Heart left ventricle (tissue), 16 donors: ENCODE measurements around the gene MAP4K4. TPM values are rescaled to one million over a fixed set of nuclear protein-coding genes. Genes with fewer than 3 reads are reported as not detected.

Experiments used
- ATAC-seq, 4 donors: fragments of 200-7000 bp; cut with Tn5 transposase; one replicate each; pipeline ENCODE4 v1.9.1; 2020 to 2022; ENCODE audit warnings: moderate library complexity in 4 of 4, mild to moderate bottlenecking in 3 of 4, moderate number of reproducible peaks in 1 of 4
- DNase-seq, 5 donors: peaks; one replicate each; pipeline ENCODE4 v3.0.0-alpha.2; 2020
- H3K27ac ChIP-seq, 12 donors: fragments of 200-600 bp; sonication (generic) in 4 of 12; one replicate each; pipeline versions ENCODE4 v1.5.0 to v1.8.0; 2016 to 2022; ENCODE audit warnings: mild to moderate bottlenecking in 2 of 12
- H3K27me3 ChIP-seq, 9 donors: fragments of 200-600 bp; sonication (generic) in 2 of 9; one replicate each; pipeline versions ENCODE4 v1.5.1 to v1.8.0; 2016 to 2022; ENCODE audit warnings: mild to moderate bottlenecking in 3 of 9
- H3K36me3 ChIP-seq, 9 donors: fragments of 200-600 bp; sonication (generic) in 2 of 9; one replicate each; pipeline versions ENCODE4 v1.5.0 to v1.8.0; 2018 to 2022; ENCODE audit warnings: mild to moderate bottlenecking in 2 of 9
- H3K4me1 ChIP-seq, 12 donors: fragments of 200-600 bp; sonication (generic) in 4 of 12; one replicate each; pipeline versions ENCODE4 v1.5.0 to v1.8.0; 2016 to 2022; ENCODE audit warnings: mild to moderate bottlenecking in 3 of 12
- H3K4me3 ChIP-seq, 12 donors: fragments of 200-600 bp; sonication (generic) in 4 of 12; one replicate each; pipeline versions ENCODE4 v1.5.0 to v1.8.0; 2017 to 2022; ENCODE audit warnings: mild to moderate bottlenecking in 9 of 12, moderate library complexity in 4 of 12
- H3K9me3 ChIP-seq, 12 donors: fragments of 200-600 bp; sonication (generic) in 4 of 12; one replicate each; pipeline versions ENCODE4 v1.5.0 to v1.8.0; 2016 to 2022; ENCODE audit warnings: mild to moderate bottlenecking in 1 of 12
- CTCF ChIP-seq, 12 donors: fragments of 200-600 bp; sonication (generic) in 4 of 12; IDR thresholded peaks; one replicate each; pipeline versions ENCODE4 v1.5.0 to v1.8.0; 2018 to 2022; ENCODE audit warnings: antibody characterized with exemption in 12 of 12, mild to moderate bottlenecking in 5 of 12
- POLR2A ChIP-seq, 2 donors: fragments of 450-650 bp; IDR thresholded peaks; one replicate each; pipeline ENCODE4 v1.6.1; 2017; ENCODE audit warnings: antibody characterized with exemption in 2 of 2, mild to moderate bottlenecking in 2 of 2, moderate library complexity in 2 of 2
- WGBS, 4 donors: extraction: QIAGEN DNeasy Blood & Tissue Kit in 2 of 4; methylation state at CpG; one replicate each; pipeline versions ENCODE4 v1.1.5 to v1.1.7; 2013 to 2018; 5-methylcytosine and 5-hydroxymethylcytosine counted together
- intact Hi-C, 10 donors: fragments of 100-400 bp; cut with DNase I; formaldehyde crosslinking; loops; one replicate each; pipeline versions ENCODE4 v1.11.1 to v1.14.2; 2022
- polyA plus RNA-seq, 2 donors: library from polyadenylated mRNA; stranded (reverse); fragments of 200-250 nt; gene quantifications; one replicate each; pipeline ENCODE4 v1.2.3, GENCODE V29; 2013
- total RNA-seq, 9 donors: library from RNA; depleted of rRNA in 2 of 9; stranded (reverse); fragments of >200 nt in 2 of 9; fragmentation: NEBNext Ultra II Directional in 3 of 9; extraction: Animal tissue kit (Norgen Biotek cat#: 25700) in 3 of 9; gene quantifications; one replicate each; pipeline versions ENCODE4 v1.1.0 to v1.2.4, GENCODE V29; 2016 to 2023
- donor health status: ischemic (EF 13 %, LVEDD 7.1; RV severe dilation, severe dysfunction).
- donor health status: healthy with polysubstance abuse.
- donor health status: DM: no; HTN: yes; CAD: no.
- donor health status: DM: no; HTN: no; CAD: no.
- donor health status: ischemic (EF 25% LVEDD 6.9; RV normal size, moderate dysfunction).
- donor health status: ischemic (EF 25% LVEDD 5.7; RV mildly dilated, moderate dysfunction).
- donor health status: healthy.
- donor health status: DM: yes; HTN: yes; CAD: no.
- donor health status: ischemic (EF 35%, LVEDD 5.7; RV mildly dilated, moderate dysfunction).
- donor health status: nonischemic (EF 11% LVEDD 7.7; RV severe dilation, severe dysfunction).
- donor health status: DM: yes; HTN: yes; CAD: no.
- donor health status: PGD.
- donor health status: ischemic (EF 29% LVEDD 5.4; RV normal size, mild dysfunction).
- donor health status: nonischemic (EF 23%, LVEDD 6.1; RV moderate dilation, normal function).

Gene MAP4K4
- total and polyA plus RNA-seq, 11 donors: 52.7 to 192 (median 114) TPM

GRCh38 chr2:101731221-101732054, 33.9 kb downstream of the MAP4K4 start:
- Histone ChIP-seq H3K9me3 (no peaks in the 10 kb centered on the region), H3K27ac (no peak overlapping the region), H3K27me3 (no peaks in the 10 kb centered on the region), H3K4me3 (no peak overlapping the region), H3K4me1 (peaks cover 20 to 88% (median 74%) of the 10 kb centered on the region in 12 donors), H3K36me3 (no peaks in the 10 kb centered on the region)
- TF ChIP-seq POLR2A (IDR thresholded peaks at IDR 0.05) (no peak), CTCF (IDR thresholded peaks at IDR 0.05) (no peak)
- 75 to 77% (median 76%) methylated on average over 9 of the region's 9 CpGs for WGBS, 4 donors
- ATAC-seq (no peak), DNase-seq (no peak)
- intact Hi-C loops: no loop called here

GRCh38 chr2:101732199-101732598, 34.7 kb downstream of the MAP4K4 start:
- peak overlapping the region in 2 of 12 donors; percentile 60 to 69 for H3K27ac ChIP-seq
- TF ChIP-seq POLR2A (IDR thresholded peaks at IDR 0.05): no peak
- TF ChIP-seq CTCF (IDR thresholded peaks at IDR 0.05): no peak
- no peaks in the 10 kb centered on the region for H3K36me3 ChIP-seq
- no peaks in the 10 kb centered on the region for H3K9me3 ChIP-seq
- no peaks in the 10 kb centered on the region for H3K27me3 ChIP-seq
- DNase-seq (no peak), ATAC-seq (no peak)
- H3K4me3 ChIP-seq: no peak overlapping the region
- WGBS, 4 donors: 72 to 86% (median 80%) methylated on average over 4 of the region's 4 CpGs
- H3K4me1 ChIP-seq: peaks cover 20 to 94% (median 78%) of the 10 kb centered on the region in 12 donors
- intact Hi-C loops: no loop called here

- intact Hi-C loops: no loop called here
- ATAC-seq (no peak), DNase-seq (no peak)
- no peaks in the 10 kb centered on the region for H3K36me3 ChIP-seq
- no peak for TF ChIP-seq POLR2A (IDR thresholded peaks at IDR 0.05)
- no peak for TF ChIP-seq CTCF (IDR thresholded peaks at IDR 0.05)
- peaks cover 20 to 93% (median 79%) of the 10 kb centered on the region in 12 donors for H3K4me1 ChIP-seq
- no peak overlapping the region for H3K4me3 ChIP-seq
- no peaks in the 10 kb centered on the region for H3K9me3 ChIP-seq
- no peaks in the 10 kb centered on the region for H3K27me3 ChIP-seq
- 84 to 89% (median 87%) methylated on average over 14 of the region's 14 CpGs for WGBS, 4 donors
- H3K27ac ChIP-seq: peak overlapping the region in 9 of 12 donors; percentile 47 to 76 (median 61)
These were observed 35.3 kb downstream of the MAP4K4 start for GRCh38 chr2:101732773-101733256.

DNA sequence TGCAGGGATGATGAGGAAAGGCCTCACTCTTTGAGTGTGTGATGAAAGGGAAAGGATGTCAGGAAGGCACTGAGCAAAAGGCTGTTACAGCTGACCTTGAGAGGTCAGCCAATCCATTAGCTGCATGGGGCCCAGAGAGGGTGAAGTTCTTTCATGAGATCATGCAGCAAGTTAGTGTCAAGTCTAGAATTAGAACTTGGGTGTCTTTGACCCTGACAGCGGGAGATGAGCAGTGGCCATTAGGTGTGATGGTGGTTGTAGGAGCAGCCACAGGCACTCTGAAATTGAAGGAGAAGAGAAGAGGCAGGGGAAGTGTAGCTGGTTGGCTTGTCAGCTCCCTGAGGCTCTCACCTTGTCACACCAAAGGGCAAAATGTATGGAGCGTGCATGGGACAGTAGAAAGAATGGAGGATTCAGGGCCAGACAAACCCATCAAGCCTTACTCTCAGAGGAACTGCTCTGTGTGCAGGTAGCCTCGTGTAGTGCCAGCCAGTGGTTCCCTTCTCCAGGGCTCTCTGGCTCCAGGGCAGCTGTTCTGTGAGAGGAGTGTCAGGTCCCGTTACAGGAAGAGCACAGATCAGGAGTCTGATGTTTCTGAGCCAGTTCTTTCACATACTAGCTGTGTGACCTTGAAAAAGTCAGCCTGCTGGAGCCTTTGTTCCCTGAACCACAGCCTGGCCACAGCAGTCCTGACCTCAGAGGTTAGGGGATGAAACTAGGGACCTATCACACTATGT, 35.9 kb downstream of the MAP4K4 start:
- no peak for TF ChIP-seq POLR2A (IDR thresholded peaks at IDR 0.05)
- no peak for TF ChIP-seq CTCF (IDR thresholded peaks at IDR 0.05)
- H3K27me3 ChIP-seq: no peaks in the 10 kb centered on the region
- peaks cover 20 to 93% (median 82%) of the 10 kb centered on the region in 12 donors for H3K4me1 ChIP-seq
- H3K27ac ChIP-seq: peak overlapping the region in 11 of 12 donors; percentile 36 to 76 (median 61)
- DNase-seq (peak in 2 of 5 donors; percentile 25 to 37), ATAC-seq (peak; percentile 65 to 74 (median 68))
- H3K4me3 ChIP-seq: no peak overlapping the region
- 38 to 44% (median 42%) methylated on average over 4 of the region's 4 CpGs for WGBS, 4 donors
- H3K36me3 ChIP-seq: no peaks in the 10 kb centered on the region
- intact Hi-C loops: no loop called here
- no peaks in the 10 kb centered on the region for H3K9me3 ChIP-seq
